Breast epithelium (tissue), 3 donors: Measurements from ENCODE around the gene LSM10.

ENCODE experiments used
- POLR2AphosphoS5 ChIP-seq, 3 donors: sonication (generic); formaldehyde crosslinking; IDR thresholded peaks; one replicate each; pipeline ENCODE4 v1.6.1; 2017; ENCODE audit warnings: antibody characterized with exemption in 3 of 3
- TF ChIP-seq, protein P1 (sequence below), 3 donors: fragments of 450-650 bp; IDR thresholded peaks; one replicate each; pipeline ENCODE4 v1.5.1; 2016 to 2017; ENCODE audit warnings: antibody characterized with exemption in 3 of 3, mild to moderate bottlenecking in 3 of 3, moderate library complexity in 3 of 3

GRCh38 chr1:36380143-36380619, 17.5 kb downstream of the LSM10 start:
- TF ChIP-seq, protein P1, sequence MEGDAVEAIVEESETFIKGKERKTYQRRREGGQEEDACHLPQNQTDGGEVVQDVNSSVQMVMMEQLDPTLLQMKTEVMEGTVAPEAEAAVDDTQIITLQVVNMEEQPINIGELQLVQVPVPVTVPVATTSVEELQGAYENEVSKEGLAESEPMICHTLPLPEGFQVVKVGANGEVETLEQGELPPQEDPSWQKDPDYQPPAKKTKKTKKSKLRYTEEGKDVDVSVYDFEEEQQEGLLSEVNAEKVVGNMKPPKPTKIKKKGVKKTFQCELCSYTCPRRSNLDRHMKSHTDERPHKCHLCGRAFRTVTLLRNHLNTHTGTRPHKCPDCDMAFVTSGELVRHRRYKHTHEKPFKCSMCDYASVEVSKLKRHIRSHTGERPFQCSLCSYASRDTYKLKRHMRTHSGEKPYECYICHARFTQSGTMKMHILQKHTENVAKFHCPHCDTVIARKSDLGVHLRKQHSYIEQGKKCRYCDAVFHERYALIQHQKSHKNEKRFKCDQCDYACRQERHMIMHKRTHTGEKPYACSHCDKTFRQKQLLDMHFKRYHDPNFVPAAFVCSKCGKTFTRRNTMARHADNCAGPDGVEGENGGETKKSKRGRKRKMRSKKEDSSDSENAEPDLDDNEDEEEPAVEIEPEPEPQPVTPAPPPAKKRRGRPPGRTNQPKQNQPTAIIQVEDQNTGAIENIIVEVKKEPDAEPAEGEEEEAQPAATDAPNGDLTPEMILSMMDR (IDR thresholded peaks at IDR 0.05) = no peak
- no peak for TF ChIP-seq POLR2AphosphoS5 (IDR thresholded peaks at IDR 0.05)
